Lower leg skin (tissue), 4 donors: ENCODE measurements around the gene SUMF1. TPM values are rescaled to one million over a fixed set of nuclear protein-coding genes. Genes with fewer than 3 reads are reported as not detected.
"Not testable (repeated sequence)": the region's sequence is repeated elsewhere in the genome, so short reads cannot be mapped to it uniquely, and the experiment has no call there.

ENCODE experiments used
- DNase-seq, 2 donors: peaks; one replicate each; pipeline ENCODE4 v3.0.0-alpha.2; 2019; ENCODE audit warnings: low spot score in 2 of 2
- H3K4me3 ChIP-seq: fragments of 200-600 bp; sonication (generic); 2 replicates; pipeline ENCODE4 v1.5.1; 2017; ENCODE audit warnings: mild to moderate bottlenecking, low read depth; ENCODE audit not compliant: poor library complexity, severe bottlenecking
- POLR2A ChIP-seq, 2 donors: fragments of 450-650 bp; IDR thresholded peaks; one replicate each; pipeline ENCODE4 v1.6.1; 2016 to 2017; ENCODE audit warnings: antibody characterized with exemption in 2 of 2, mild to moderate bottlenecking in 1 of 2, moderate library complexity in 1 of 2
- WGBS, 2 donors: methylation state at CpG; one replicate each; pipeline ENCODE4 v1.1.5; 2018; 5-methylcytosine and 5-hydroxymethylcytosine counted together
- intact Hi-C: fragments of 100-400 bp; cut with DNase I; formaldehyde crosslinking; loops from one replicate; pipeline ENCODE4 v1.15.0; 2023; ENCODE audit warnings: low total_unique reads
- total RNA-seq, 4 donors: library from RNA; depleted of rRNA; stranded (reverse); fragments of >200 nt; gene quantifications; one replicate each; pipeline ENCODE4 v1.1.0, GENCODE V29; 2016
- TF ChIP-seq, protein P1 (sequence below), 3 donors: fragments of 450-650 bp; IDR thresholded peaks; one replicate each; pipeline ENCODE4 v1.5.1; 2016; ENCODE audit warnings: antibody characterized with exemption in 3 of 3, mild to moderate bottlenecking in 3 of 3, moderate library complexity in 2 of 3

The SUMF1 gene
- total RNA-seq, 4 donors from 2014 or later: 35.2 to 63.8 (median 59.6) TPM

DNA sequence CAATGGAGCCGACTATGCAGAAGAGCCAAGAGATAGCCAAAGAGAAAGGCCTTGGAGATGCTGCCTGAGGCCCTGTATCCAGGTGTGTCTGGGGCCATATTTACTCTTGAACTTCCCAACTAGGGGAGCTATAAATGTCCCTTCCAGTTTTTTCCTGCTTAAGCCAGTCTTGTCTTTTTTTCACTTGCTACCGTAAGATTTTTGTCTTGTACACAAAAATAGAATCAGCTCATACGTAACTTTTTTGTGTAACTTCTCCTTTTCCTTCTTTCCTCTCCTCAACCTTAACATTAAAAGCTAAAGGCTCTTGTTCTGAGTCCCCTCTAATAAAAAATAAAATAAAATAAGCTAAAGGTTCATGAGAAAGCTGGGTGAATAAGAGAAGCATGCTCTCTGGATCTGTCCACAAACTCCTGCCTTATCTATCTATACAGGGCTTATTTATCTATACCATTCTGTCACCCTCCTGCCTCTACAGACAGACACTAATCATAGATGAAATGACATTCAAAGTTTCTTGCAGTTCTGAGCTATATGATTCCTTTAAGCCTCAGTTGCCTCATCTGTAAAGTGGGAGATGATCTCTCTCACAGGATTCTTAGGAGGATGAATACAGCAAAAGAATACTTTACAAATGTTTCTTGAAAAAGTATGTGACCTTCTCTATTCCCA, 4.6 kb downstream of the SUMF1 start:
- DNase-seq: no peak
- 89 to 94% methylated on average over 3 of the region's 3 CpGs for WGBS, 2 donors
- H3K4me3 ChIP-seq: no peak overlapping the region
- TF ChIP-seq, protein P1, sequence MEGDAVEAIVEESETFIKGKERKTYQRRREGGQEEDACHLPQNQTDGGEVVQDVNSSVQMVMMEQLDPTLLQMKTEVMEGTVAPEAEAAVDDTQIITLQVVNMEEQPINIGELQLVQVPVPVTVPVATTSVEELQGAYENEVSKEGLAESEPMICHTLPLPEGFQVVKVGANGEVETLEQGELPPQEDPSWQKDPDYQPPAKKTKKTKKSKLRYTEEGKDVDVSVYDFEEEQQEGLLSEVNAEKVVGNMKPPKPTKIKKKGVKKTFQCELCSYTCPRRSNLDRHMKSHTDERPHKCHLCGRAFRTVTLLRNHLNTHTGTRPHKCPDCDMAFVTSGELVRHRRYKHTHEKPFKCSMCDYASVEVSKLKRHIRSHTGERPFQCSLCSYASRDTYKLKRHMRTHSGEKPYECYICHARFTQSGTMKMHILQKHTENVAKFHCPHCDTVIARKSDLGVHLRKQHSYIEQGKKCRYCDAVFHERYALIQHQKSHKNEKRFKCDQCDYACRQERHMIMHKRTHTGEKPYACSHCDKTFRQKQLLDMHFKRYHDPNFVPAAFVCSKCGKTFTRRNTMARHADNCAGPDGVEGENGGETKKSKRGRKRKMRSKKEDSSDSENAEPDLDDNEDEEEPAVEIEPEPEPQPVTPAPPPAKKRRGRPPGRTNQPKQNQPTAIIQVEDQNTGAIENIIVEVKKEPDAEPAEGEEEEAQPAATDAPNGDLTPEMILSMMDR (IDR thresholded peaks at IDR 0.05): no peak
- TF ChIP-seq POLR2A (IDR thresholded peaks at IDR 0.05): no peak
- intact Hi-C loops: no loop called here

DNA sequence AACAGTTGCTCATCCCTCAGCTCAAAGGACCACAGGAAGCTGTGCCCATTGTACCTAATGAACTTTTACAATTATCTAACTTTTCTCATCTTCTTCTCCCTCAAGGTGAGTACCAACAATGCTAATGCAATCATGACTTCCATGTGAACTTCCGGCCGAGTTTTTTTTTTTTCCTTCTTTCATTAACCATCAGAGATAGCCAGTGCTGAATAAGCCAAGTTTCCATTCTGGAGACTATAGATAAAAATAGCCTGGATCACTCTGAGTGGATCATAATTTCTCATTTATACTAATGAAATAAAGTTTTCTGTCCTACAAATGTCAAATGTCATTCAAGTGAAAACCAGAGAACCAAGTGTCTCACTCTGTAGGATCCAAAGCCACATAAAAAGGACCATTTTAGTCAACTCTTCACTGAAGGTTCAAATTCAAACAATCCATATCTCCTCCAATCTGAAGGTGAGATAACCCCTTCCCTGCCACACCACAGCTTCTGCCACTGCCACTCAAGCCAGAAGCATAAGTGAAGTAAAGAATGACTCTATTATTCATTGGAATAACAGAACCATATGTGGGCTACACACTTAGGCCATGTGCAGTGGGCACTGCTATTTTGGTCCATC, 5.5 kb downstream of the SUMF1 start:
- intact Hi-C loops: no loop called here

DNA sequence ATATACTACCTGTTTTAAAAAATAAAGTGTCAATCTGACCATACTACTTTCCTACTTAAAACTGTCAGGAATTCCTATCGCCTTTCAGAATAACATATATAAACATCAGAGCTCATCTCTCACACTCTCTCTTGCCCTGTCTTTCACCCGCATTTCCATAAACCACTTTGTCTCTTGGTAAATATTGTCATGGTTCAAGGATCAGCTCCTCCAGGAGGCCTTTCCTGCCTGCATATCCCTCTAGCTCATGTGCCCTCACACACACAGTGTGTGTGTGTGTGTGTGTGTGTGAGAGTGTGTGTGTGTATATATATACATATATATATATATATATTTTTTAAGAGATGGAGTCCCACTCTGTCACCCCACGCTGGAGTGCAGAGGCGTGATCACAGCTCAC, 6.7 kb downstream of the SUMF1 start:
- no peak overlapping the region for H3K4me3 ChIP-seq
- intact Hi-C loops: no loop called here
- TF ChIP-seq, protein P1 (IDR thresholded peaks at IDR 0.05): no peak
- TF ChIP-seq POLR2A (IDR thresholded peaks at IDR 0.05): no peak
- DNase-seq: no peak
- 93 to 94% methylated on average over 4 of the region's 4 CpGs for WGBS, 2 donors

More for the DNA sequence above, 5.5 kb downstream of the SUMF1 start:
- 76 to 88% methylated on average over 2 of the region's 2 CpGs for WGBS, 2 donors
- no peak overlapping the region for H3K4me3 ChIP-seq
- TF ChIP-seq, protein P1 (IDR thresholded peaks at IDR 0.05): no peak
- TF ChIP-seq POLR2A (IDR thresholded peaks at IDR 0.05): no peak
- no peak for DNase-seq

DNA sequence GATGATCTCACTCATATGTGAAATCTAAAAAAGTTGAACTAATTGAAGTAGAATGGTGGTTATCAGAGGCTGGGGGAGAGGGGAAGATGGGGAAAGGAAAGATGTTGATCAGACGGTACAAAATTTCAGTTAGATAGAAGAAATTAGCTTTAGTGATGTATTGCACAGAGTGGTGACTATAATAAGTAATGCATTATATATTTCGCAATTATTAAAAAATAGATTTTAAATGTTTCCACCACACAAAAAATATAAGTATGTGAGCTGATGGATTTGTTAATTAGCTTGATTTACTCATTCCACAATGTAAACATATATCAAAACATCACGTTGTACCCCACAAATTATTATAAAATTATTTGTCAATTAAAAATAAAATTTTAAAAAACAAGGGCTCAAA, 8.1 kb downstream of the SUMF1 start:
- DNase-seq: no peak
- TF ChIP-seq, protein P1 (IDR thresholded peaks at IDR 0.05): no peak
- TF ChIP-seq POLR2A (IDR thresholded peaks at IDR 0.05): no peak
- 92 to 94% methylated on average over 3 of the region's 3 CpGs for WGBS, 2 donors
- intact Hi-C loops: no loop called here
- H3K4me3 ChIP-seq: no peak overlapping the region

DNA sequence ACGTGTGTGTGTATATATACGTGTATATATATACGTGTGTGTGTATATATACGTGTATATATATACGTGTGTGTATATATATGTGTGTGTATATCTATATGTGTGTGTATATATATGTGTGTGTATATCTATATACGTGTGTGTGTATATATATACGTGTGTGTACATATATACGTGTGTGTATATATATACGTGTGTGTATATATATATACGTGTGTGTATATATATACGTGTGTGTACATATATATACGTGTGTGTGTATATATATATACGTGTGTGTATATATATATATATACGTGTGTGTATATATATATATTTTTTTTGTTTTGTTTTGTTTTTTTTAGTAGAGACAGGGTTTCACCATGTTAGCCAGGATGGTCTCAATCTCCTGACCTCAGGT, 10.3 kb downstream of the SUMF1 start:
- intact Hi-C loops, DNase-seq, H3K4me3 ChIP-seq: not testable (repeated sequence)
- WGBS, 2 donors: 87 to 95% methylated on average over 14 of the region's 14 CpGs

DNA sequence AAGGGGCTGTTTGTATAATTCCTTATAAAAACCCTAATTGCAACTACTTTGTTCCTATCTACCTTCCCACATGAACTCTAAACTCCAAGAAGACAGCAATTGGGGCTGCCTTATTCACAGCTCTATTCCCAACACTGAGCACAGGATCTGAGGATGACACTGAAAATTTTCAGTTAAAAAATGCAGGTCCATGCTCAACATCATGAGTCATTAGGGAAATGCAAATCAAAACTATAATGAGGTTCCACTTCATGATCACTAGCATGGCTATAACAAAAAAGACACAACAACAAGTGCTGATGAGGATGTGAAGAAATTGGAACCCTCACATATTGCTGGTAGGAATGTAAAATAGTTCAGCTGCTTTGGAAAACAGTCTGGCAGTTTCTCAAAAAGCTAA, 12.9 kb downstream of the SUMF1 start:
- no peak overlapping the region for H3K4me3 ChIP-seq
- DNase-seq: no peak
- TF ChIP-seq POLR2A (IDR thresholded peaks at IDR 0.05): no peak
- TF ChIP-seq, protein P1 (IDR thresholded peaks at IDR 0.05): no peak
- intact Hi-C loops: no loop called here
